ENCODE data around the gene IFI44L.

DNA sequence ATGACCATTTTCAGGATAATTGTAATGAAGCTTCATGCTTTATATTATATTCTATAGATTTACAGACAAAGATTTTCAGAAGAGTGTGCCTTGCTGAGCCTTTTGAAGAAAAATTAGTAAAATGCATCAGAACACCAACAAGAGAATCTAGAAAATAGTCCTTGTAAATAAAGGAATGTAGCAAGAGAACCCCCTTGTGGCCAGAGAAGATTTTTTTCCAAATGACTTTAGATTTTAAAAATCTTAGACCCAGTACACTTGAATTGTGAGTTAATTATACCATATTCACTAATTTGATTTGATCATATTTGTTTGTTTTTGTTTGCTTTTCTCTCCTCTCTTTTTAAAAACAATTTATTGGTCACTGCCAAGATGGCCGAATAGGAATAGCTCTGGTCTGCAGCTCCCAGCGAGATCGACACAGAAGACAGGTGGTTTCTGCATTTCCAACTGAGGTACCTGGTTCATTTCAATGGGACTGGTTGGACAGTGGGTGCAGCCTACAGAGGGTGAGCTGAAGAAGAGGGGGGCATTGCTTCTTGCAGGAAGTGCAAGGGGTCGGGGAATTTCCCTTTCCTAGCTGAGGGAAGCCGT lies 12.8 kb upstream of the IFI44L start:
- TF ChIP-seq EZH2 (IDR thresholded peaks at IDR 0.05; ENCODE audit: borderline replicate concordance, low read length), result no peak
- TF ChIP-seq, protein P1, sequence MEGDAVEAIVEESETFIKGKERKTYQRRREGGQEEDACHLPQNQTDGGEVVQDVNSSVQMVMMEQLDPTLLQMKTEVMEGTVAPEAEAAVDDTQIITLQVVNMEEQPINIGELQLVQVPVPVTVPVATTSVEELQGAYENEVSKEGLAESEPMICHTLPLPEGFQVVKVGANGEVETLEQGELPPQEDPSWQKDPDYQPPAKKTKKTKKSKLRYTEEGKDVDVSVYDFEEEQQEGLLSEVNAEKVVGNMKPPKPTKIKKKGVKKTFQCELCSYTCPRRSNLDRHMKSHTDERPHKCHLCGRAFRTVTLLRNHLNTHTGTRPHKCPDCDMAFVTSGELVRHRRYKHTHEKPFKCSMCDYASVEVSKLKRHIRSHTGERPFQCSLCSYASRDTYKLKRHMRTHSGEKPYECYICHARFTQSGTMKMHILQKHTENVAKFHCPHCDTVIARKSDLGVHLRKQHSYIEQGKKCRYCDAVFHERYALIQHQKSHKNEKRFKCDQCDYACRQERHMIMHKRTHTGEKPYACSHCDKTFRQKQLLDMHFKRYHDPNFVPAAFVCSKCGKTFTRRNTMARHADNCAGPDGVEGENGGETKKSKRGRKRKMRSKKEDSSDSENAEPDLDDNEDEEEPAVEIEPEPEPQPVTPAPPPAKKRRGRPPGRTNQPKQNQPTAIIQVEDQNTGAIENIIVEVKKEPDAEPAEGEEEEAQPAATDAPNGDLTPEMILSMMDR (conservative IDR thresholded peaks at IDR 0.05 in 1 of 2, IDR thresholded peaks at IDR 0.05 in 1 of 2; ENCODE audit: extremely low read depth in 1 of 2, insufficient read depth in 1 of 2, low read depth in 1 of 2, low read length in 2 of 2), result peak; percentile 44 to 56
